H9 (cell line): ENCODE data around the gene C7orf25. TPM values are rescaled to one million over a fixed set of nuclear protein-coding genes. Genes with fewer than 3 reads are reported as not detected.

Experiments
- DNase-seq: peaks from one replicate; pipeline ENCODE4 v3.0.0-alpha.2; 2017
- H2AFZ ChIP-seq: one replicate; pipeline ENCODE4 v1.6.1; 2013; ENCODE audit warnings: mild to moderate bottlenecking, low read length, control low read depth, moderate library complexity
- H2AK5ac ChIP-seq: 2 replicates; pipeline ENCODE4 v1.6.1; 2013; ENCODE audit warnings: low read length, control low read depth, mixed read lengths; ENCODE audit not compliant: insufficient read length
- H2BK120ac ChIP-seq: one replicate; pipeline ENCODE4 v1.6.1; 2013; ENCODE audit warnings: low read depth, mild to moderate bottlenecking, low read length, control low read depth, inconsistent platforms; ENCODE audit not compliant: poor library complexity, severe bottlenecking
- H2BK12ac ChIP-seq: 2 replicates; pipeline ENCODE4 v1.6.1; 2013; ENCODE audit warnings: low read length, control low read depth, mixed read lengths, low read depth; ENCODE audit not compliant: insufficient read length
- H2BK15ac ChIP-seq: 2 replicates; pipeline ENCODE4 v1.6.1; 2013; ENCODE audit warnings: low read depth, low read length, control low read depth
- H2BK20ac ChIP-seq: one replicate; pipeline ENCODE4 v1.6.1; 2013; ENCODE audit warnings: low read depth, mild to moderate bottlenecking, low read length, control low read depth, inconsistent platforms; ENCODE audit not compliant: poor library complexity, severe bottlenecking
- H2BK5ac ChIP-seq: 2 replicates; pipeline ENCODE4 v1.6.1; 2013; ENCODE audit warnings: low read length, control low read depth, mixed read lengths; ENCODE audit not compliant: insufficient read length
- H3K14ac ChIP-seq: 2 replicates; pipeline ENCODE4 v1.6.1; 2013; ENCODE audit warnings: low read length, control low read depth; ENCODE audit not compliant: insufficient read depth
- H3K18ac ChIP-seq: 2 replicates; pipeline ENCODE4 v1.6.1; 2013; ENCODE audit warnings: low read depth, mild to moderate bottlenecking, mixed read lengths, low read length, control low read depth; ENCODE audit not compliant: insufficient read length
- H3K23ac ChIP-seq: 2 replicates; pipeline ENCODE4 v1.6.1; 2013; ENCODE audit warnings: low read length, control low read depth, mixed read lengths, low read depth; ENCODE audit not compliant: insufficient read length
- H3K23me2 ChIP-seq: 2 replicates; pipeline ENCODE4 v1.6.1; 2013; ENCODE audit warnings: low read depth, mild to moderate bottlenecking, mixed read lengths, low read length, control low read depth; ENCODE audit not compliant: insufficient read length, poor library complexity, severe bottlenecking
- H3K27ac ChIP-seq: 2 replicates; pipeline ENCODE4 v1.5.1; 2013; ENCODE audit warnings: low read length, control low read depth, mixed read lengths, low read depth; ENCODE audit not compliant: insufficient read length
- H3K27me3 ChIP-seq: 2 replicates; pipeline ENCODE4 v1.6.1; 2013; ENCODE audit warnings: low read length, control low read depth, inconsistent platforms; ENCODE audit not compliant: insufficient read depth
- H3K4ac ChIP-seq: 2 replicates; pipeline ENCODE4 v1.6.1; 2013; ENCODE audit warnings: low read depth, mild to moderate bottlenecking, control low read depth, inconsistent platforms, low read length, moderate library complexity
- H3K4me1 ChIP-seq: 2 replicates; pipeline ENCODE4 v1.6.1; 2013; ENCODE audit warnings: low read length, control low read depth, inconsistent platforms; ENCODE audit not compliant: insufficient read depth
- H3K4me2 ChIP-seq: 2 replicates; pipeline ENCODE4 v1.6.1; 2013; ENCODE audit warnings: low read length, control low read depth, mixed read lengths; ENCODE audit not compliant: insufficient read length, insufficient read depth
- H3K56ac ChIP-seq: 2 replicates; pipeline ENCODE4 v1.6.1; 2013; ENCODE audit warnings: low read depth, mild to moderate bottlenecking, mixed read lengths, low read length, control low read depth; ENCODE audit not compliant: insufficient read length
- H3K79me1 ChIP-seq: 2 replicates; pipeline ENCODE4 v1.6.1; 2013; ENCODE audit warnings: low read depth, mild to moderate bottlenecking, moderate library complexity, low read length, control low read depth, inconsistent platforms; ENCODE audit not compliant: insufficient read depth, poor library complexity, severe bottlenecking
- H3K79me2 ChIP-seq: 2 replicates; pipeline ENCODE4 v1.6.1; 2013; ENCODE audit warnings: low read length, control low read depth, inconsistent platforms; ENCODE audit not compliant: insufficient read depth
- H3K9ac ChIP-seq: 2 replicates; pipeline ENCODE4 v1.6.1; 2013; ENCODE audit warnings: low read length, control low read depth, mixed read lengths; ENCODE audit not compliant: insufficient read length; ENCODE audit errors: extremely low read depth
- H3K9me3 ChIP-seq: one replicate; pipeline ENCODE4 v1.6.1; 2013; ENCODE audit warnings: low read depth, low read length, inconsistent platforms; ENCODE audit not compliant: control insufficient read depth
- H3T11ph ChIP-seq: one replicate; pipeline ENCODE4 v1.6.1; 2013; ENCODE audit warnings: mild to moderate bottlenecking, low read length, control low read depth, inconsistent platforms
- H4K20me1 ChIP-seq: one replicate; pipeline ENCODE4 v1.6.1; 2013; ENCODE audit not compliant: control insufficient read depth, insufficient read length, insufficient read depth
- H4K5ac ChIP-seq: 2 replicates; pipeline ENCODE4 v1.6.1; 2013; ENCODE audit warnings: low read depth, mild to moderate bottlenecking, mixed read lengths, low read length, control low read depth; ENCODE audit not compliant: insufficient read length
- H4K8ac ChIP-seq: replicated peaks from 2 replicates; pipeline ENCODE4 v1.6.1; 2013; ENCODE audit warnings: low read length, control low read depth, mixed read lengths, low read depth; ENCODE audit not compliant: insufficient read length
- H4K91ac ChIP-seq: 2 replicates; pipeline ENCODE4 v1.6.1; 2013; ENCODE audit warnings: low read depth, mild to moderate bottlenecking, moderate library complexity, mixed read lengths, low read length, control low read depth; ENCODE audit not compliant: insufficient read length
- H3K27ac Mint-ChIP-seq, 3 experiments: 2 replicates in 2 of 3; 3 replicates in 1 of 3; pipeline ENCODE4 v1.8.0; 2020 to 2021; ENCODE audit warnings: mixed read lengths in 3 of 3, mild to moderate bottlenecking in 1 of 3, moderate library complexity in 1 of 3
- H3K27me3 Mint-ChIP-seq: 2 replicates; pipeline ENCODE4 v1.8.0; 2021; ENCODE audit warnings: low read depth, mild to moderate bottlenecking, moderate library complexity, mixed read lengths
- H3K36me3 Mint-ChIP-seq, 3 experiments: 2 replicates in 2 of 3; 3 replicates in 1 of 3; pipeline ENCODE4 v1.8.0; 2020 to 2021; ENCODE audit warnings: low read depth in 3 of 3, mixed read lengths in 3 of 3; ENCODE audit not compliant: insufficient read depth in 1 of 3
- H3K4me1 Mint-ChIP-seq, 2 experiments: 2 replicates each; pipeline ENCODE4 v1.8.0; 2020; ENCODE audit warnings: mixed read lengths in 2 of 2
- H3K4me3 Mint-ChIP-seq, 2 experiments: 2 replicates in 1 of 2; 3 replicates in 1 of 2; pipeline ENCODE4 v1.8.0; 2020 to 2021; ENCODE audit warnings: mild to moderate bottlenecking in 2 of 2, mixed read lengths in 2 of 2, moderate library complexity in 1 of 2
- H3K9me3 Mint-ChIP-seq, 2 experiments: 2 replicates in 1 of 2; 3 replicates in 1 of 2; pipeline ENCODE4 v1.8.0; 2020; ENCODE audit warnings: mild to moderate bottlenecking in 2 of 2, mixed read lengths in 2 of 2, moderate library complexity in 1 of 2
- WGBS: extraction: QIAGEN DNeasy Blood & Tissue Kit; methylation state at CpG from one replicate; pipeline ENCODE4 v1.1.7; 2013; ENCODE audit warnings: missing lambda C conversion rate, low lambda C conversion rate, mixed read lengths; ENCODE audit not compliant: insufficient read length; ENCODE audit errors: extremely low coverage; 5-methylcytosine and 5-hydroxymethylcytosine counted together
- total RNA-seq: library from RNA; stranded (reverse); gene quantifications from 2 replicates; pipeline ENCODE4 v1.2.1, GENCODE V29; 2021
- TF ChIP-seq, protein P1 (sequence below): fragments of 200-600 bp; sonication (generic); conservative IDR thresholded peaks from 3 replicates; pipeline ENCODE4 v1.8.0; 2021; ENCODE audit warnings: antibody characterized with exemption, mild to moderate bottlenecking

C7orf25 gene
- total RNA-seq, 1 experiment from 2014 or later: 3.8 TPM

DNA sequence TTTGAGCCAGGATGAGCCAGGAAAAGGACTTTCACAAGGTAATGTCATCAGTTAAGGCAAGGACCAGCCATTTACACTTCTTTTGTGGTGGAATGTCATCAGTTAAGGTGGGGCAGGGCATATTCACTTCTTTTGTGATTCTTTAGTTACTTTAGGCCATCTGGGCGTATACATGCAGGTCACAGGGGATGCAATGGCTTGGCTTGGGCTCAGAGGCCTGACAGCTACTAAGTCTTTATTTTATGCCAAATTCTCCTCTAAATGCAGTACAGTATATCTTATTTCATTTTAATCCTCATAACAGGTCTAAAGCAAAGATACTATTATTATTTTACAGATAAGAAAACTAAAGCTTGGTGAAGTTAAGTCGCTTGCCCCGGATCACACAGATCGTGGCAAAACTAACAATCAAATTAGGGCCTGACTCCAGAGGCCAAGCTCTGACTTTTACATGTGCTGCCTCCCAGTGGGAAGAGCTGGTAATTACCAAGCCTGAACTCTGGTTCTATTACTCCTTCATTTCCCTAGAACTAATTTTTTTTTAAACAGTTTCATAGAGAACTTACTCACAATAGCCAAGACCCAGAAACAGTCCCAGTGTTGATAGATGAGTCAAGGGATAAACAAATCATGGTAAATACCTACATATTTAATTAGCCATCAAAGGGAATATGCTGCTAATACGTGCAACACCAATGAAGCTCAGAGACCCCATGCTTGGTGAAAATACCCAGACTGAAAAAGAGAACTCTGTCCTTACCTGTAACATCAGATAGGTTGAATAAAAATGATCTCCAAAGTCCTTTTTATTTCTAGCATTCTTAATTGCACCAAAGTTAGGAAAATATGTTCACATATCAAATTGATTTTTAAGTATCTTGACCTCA lies 35.4 kb downstream of the C7orf25 start:
- no peak overlapping the region for H4K91ac ChIP-seq
- no peak overlapping the region for H2AK5ac ChIP-seq
- H3K18ac ChIP-seq: no peak overlapping the region
- H2AFZ ChIP-seq: no peak overlapping the region
- H3K9me3 ChIP-seq: no peaks in the 10 kb centered on the region
- H2BK12ac ChIP-seq: no peak overlapping the region
- peak; percentile 72 for DNase-seq
- no CpG with 5 or more reads among the region's 5 CpGs for WGBS
- no peaks in the 10 kb centered on the region for H3K79me1 ChIP-seq
- no peak overlapping the region for H3K56ac ChIP-seq
- H3K4ac ChIP-seq: no peak overlapping the region
- H3T11ph ChIP-seq: no peak overlapping the region
- Mint-ChIP-seq H3K4me1 (peaks cover 23 to 45% of the 10 kb centered on the region in 2 experiments), H3K9me3 (peaks cover 15 to 18% of the 10 kb centered on the region in 2 experiments), H3K36me3 (peaks cover 2 to 23% (median 15%) of the 10 kb centered on the region in 3 experiments; a peak in 6 of 7 replicates), H3K27ac (peak overlapping the region in 1 of 3 experiments; percentile 97; a peak in 3 of 7 replicates), H3K4me3 (no peak overlapping the region), H3K27me3 (no peaks in the 10 kb centered on the region; the same call in none of the 2 replicates)
- TF ChIP-seq, protein P1, sequence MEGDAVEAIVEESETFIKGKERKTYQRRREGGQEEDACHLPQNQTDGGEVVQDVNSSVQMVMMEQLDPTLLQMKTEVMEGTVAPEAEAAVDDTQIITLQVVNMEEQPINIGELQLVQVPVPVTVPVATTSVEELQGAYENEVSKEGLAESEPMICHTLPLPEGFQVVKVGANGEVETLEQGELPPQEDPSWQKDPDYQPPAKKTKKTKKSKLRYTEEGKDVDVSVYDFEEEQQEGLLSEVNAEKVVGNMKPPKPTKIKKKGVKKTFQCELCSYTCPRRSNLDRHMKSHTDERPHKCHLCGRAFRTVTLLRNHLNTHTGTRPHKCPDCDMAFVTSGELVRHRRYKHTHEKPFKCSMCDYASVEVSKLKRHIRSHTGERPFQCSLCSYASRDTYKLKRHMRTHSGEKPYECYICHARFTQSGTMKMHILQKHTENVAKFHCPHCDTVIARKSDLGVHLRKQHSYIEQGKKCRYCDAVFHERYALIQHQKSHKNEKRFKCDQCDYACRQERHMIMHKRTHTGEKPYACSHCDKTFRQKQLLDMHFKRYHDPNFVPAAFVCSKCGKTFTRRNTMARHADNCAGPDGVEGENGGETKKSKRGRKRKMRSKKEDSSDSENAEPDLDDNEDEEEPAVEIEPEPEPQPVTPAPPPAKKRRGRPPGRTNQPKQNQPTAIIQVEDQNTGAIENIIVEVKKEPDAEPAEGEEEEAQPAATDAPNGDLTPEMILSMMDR: peak; percentile 84
- H4K8ac ChIP-seq: no peak overlapping the region
- H4K20me1 ChIP-seq: no peaks in the 10 kb centered on the region
- H3K79me2 ChIP-seq: no peaks in the 10 kb centered on the region
- H3K4me1 ChIP-seq: no peaks in the 10 kb centered on the region; the same call in 1 of the 2 replicates
- H3K14ac ChIP-seq: no peak overlapping the region
- H3K4me2 ChIP-seq: no peak overlapping the region
- H3K27me3 ChIP-seq: no peaks in the 10 kb centered on the region
- no peaks in the 10 kb centered on the region for H3K23me2 ChIP-seq
- H2BK5ac ChIP-seq: no peak overlapping the region
- no peak overlapping the region for H3K23ac ChIP-seq
- H2BK20ac ChIP-seq: no peak overlapping the region
- no peak overlapping the region for H4K5ac ChIP-seq
- no peak overlapping the region for H3K27ac ChIP-seq
- H2BK120ac ChIP-seq: no peak overlapping the region
- H2BK15ac ChIP-seq: no peak overlapping the region
- no peak overlapping the region for H3K9ac ChIP-seq
